NT2/D1 (cell line): ENCODE measurements around the gene TPP2.

Experiments
- SUZ12 ChIP-seq: IDR thresholded peaks from 2 replicates; pipeline ENCODE4 v1.6.1; 2011; ENCODE audit not compliant: insufficient read length, insufficient read depth; ENCODE audit errors: extremely low read depth
- ZNF274 ChIP-seq: IDR thresholded peaks from 2 replicates; pipeline ENCODE4 v1.6.1; 2011; ENCODE audit warnings: mild to moderate bottlenecking, low read depth, low read length

- no peak for TF ChIP-seq ZNF274
- no peak for TF ChIP-seq SUZ12
Observed at GRCh38 chr13:102628559-102628958, 31.8 kb downstream of the TPP2 start.
